Chondrocyte (in vitro differentiated cells): Measurements from ENCODE around the gene C6orf47. TPM values are rescaled to one million over a fixed set of nuclear protein-coding genes. Genes with fewer than 3 reads are reported as not detected.

Experiments used
- DNase-seq: peaks from one replicate; pipeline ENCODE4 v3.0.0; 2021; ENCODE audit warnings: mixed read lengths, low spot score
- H3K27ac Mint-ChIP-seq: one replicate; pipeline ENCODE4 v1.8.0; 2021; ENCODE audit warnings: mild to moderate bottlenecking, moderate library complexity, mixed read lengths; ENCODE audit not compliant: unreplicated experiment
- H3K27me3 Mint-ChIP-seq: 2 replicates; pipeline ENCODE4 v1.8.0; 2021; ENCODE audit warnings: low read depth, mixed read lengths
- H3K36me3 Mint-ChIP-seq: 2 replicates; pipeline ENCODE4 v1.8.0; 2021; ENCODE audit warnings: low read depth, mixed read lengths
- H3K4me1 Mint-ChIP-seq: 2 replicates; pipeline ENCODE4 v1.8.0; 2021; ENCODE audit warnings: low read depth, mild to moderate bottlenecking, mixed read lengths
- H3K4me3 Mint-ChIP-seq: one replicate; pipeline ENCODE4 v1.8.0; 2021; ENCODE audit warnings: mild to moderate bottlenecking, moderate library complexity, mixed read lengths; ENCODE audit not compliant: unreplicated experiment
- H3K9me3 Mint-ChIP-seq: 2 replicates; pipeline ENCODE4 v1.8.0; 2021; ENCODE audit warnings: low read depth, mixed read lengths
- CTCF ChIP-seq: fragments of 200-600 bp; sonication (generic); IDR thresholded peaks from 2 replicates; pipeline ENCODE4 v1.5.0; 2021; ENCODE audit warnings: antibody characterized with exemption, mild to moderate bottlenecking, moderate library complexity
- total RNA-seq: library from RNA; stranded (reverse); gene quantifications from 3 replicates; pipeline ENCODE4 v1.2.1, GENCODE V29; 2021

C6orf47 gene
- total RNA-seq, 1 donor from 2014 or later = 19.1 TPM

- Mint-ChIP-seq H3K4me3 (no peak overlapping the region), H3K27ac (peak overlapping the region; percentile 4), H3K27me3 (no peaks in the 10 kb centered on the region), H3K9me3 (no peaks in the 10 kb centered on the region), H3K4me1 (peaks cover 18% of the 10 kb centered on the region), H3K36me3 (peaks cover 15% of the 10 kb centered on the region)
- TF ChIP-seq CTCF = no peak
- no peak for DNase-seq
These were observed 37.0 kb upstream of the C6orf47 start for GRCh38 chr6:31697555-31697954.

- Mint-ChIP-seq H3K9me3 (no peaks in the 10 kb centered on the region), H3K36me3 (peaks cover 25% of the 10 kb centered on the region), H3K27ac (no peak overlapping the region), H3K4me1 (no peaks in the 10 kb centered on the region), H3K27me3 (no peaks in the 10 kb centered on the region), H3K4me3 (no peak overlapping the region)
- TF ChIP-seq CTCF = no peak
- no peak for DNase-seq
These were observed 33.0 kb upstream of the C6orf47 start for GRCh38 chr6:31693535-31693934.

GRCh38 chr6:31692886-31693285, 32.3 kb upstream of the C6orf47 start:
- DNase-seq = no peak
- TF ChIP-seq CTCF = no peak
- H3K4me1 Mint-ChIP-seq = no peaks in the 10 kb centered on the region
- H3K27me3 Mint-ChIP-seq = no peaks in the 10 kb centered on the region
- H3K27ac Mint-ChIP-seq = no peak overlapping the region
- no peak overlapping the region for H3K4me3 Mint-ChIP-seq
- peaks cover 27% of the 10 kb centered on the region for H3K36me3 Mint-ChIP-seq
- H3K9me3 Mint-ChIP-seq = no peaks in the 10 kb centered on the region

GRCh38 chr6:31692353-31692752, 31.8 kb upstream of the C6orf47 start:
- no peaks in the 10 kb centered on the region for H3K27me3 Mint-ChIP-seq
- no peak for DNase-seq
- H3K27ac Mint-ChIP-seq = no peak overlapping the region
- no peaks in the 10 kb centered on the region for H3K9me3 Mint-ChIP-seq
- TF ChIP-seq CTCF = no peak
- no peaks in the 10 kb centered on the region for H3K4me1 Mint-ChIP-seq
- H3K4me3 Mint-ChIP-seq = no peak overlapping the region
- H3K36me3 Mint-ChIP-seq = peaks cover 27% of the 10 kb centered on the region

- DNase-seq = no peak
These were observed 31.1 kb upstream of the C6orf47 start for GRCh38 chr6:31691564-31692108.

More at GRCh38 chr6:31691564-31692108, 31.1 kb upstream of the C6orf47 start:
- H3K9me3 Mint-ChIP-seq = no peaks in the 10 kb centered on the region
- H3K4me3 Mint-ChIP-seq = no peak overlapping the region
- no peak for TF ChIP-seq CTCF
- peaks cover 27% of the 10 kb centered on the region for H3K36me3 Mint-ChIP-seq
- H3K27me3 Mint-ChIP-seq = no peaks in the 10 kb centered on the region
- no peaks in the 10 kb centered on the region for H3K4me1 Mint-ChIP-seq
- H3K27ac Mint-ChIP-seq = no peak overlapping the region
